HL-60/S4 treated with retinoic acid at 250 ng/mL for 4 days and 3 days (cell line): ENCODE measurements around the gene TNFAIP8L2.

ENCODE experiments used
- in situ Hi-C: fragments of 300-500 bp; cut with MboI; formaldehyde crosslinking; loops from 2 replicates; pipeline ENCODE4 v1.7.0; 2022; ENCODE audit warnings: low sequenced_read_pairs

The TNFAIP8L2 gene

DNA sequence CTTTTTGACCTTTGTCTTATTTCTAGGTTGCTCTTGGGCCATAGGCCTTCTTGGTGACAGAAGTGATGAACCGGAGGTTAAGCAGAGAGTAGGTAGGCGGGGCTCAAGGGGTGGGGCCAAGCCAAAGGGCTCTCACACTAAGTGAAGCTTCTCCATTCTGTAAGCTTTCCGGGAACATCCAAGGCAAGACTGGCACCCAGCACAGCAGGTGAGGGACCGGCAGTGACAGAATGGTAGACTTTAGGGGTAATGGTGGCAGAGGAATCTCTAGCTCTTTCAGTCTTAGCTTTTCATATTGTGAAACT, at the start of gene TNFAIP8L2:
TNFAIP8L2 (plus strand) TSS at position 135 of the 305 bp plus-strand sequence. CDS start 2,049 bp downstream, outside the sequence.
- in situ Hi-C loops, result no loop called here

DNA sequence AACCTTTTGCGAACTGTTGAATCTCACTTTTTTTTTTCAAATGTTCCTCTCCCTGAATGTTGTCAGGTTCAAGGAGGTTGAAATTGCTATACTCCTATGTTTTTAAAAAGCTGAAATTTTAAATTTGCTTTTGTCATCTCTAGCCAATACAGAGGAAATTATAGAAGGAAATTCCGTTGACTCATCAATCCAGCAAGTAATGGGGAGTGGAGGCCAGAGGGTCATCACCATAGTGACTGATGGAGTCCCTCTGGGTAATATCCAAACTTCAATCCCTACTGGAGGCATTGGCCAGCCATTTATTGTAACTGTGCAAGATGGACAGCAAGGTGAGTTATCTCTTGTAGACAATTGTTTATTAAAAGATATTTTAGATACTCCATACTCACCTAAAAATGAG, 49.6 kb upstream of the TNFAIP8L2 start:
- in situ Hi-C loops, result no loop called here

DNA sequence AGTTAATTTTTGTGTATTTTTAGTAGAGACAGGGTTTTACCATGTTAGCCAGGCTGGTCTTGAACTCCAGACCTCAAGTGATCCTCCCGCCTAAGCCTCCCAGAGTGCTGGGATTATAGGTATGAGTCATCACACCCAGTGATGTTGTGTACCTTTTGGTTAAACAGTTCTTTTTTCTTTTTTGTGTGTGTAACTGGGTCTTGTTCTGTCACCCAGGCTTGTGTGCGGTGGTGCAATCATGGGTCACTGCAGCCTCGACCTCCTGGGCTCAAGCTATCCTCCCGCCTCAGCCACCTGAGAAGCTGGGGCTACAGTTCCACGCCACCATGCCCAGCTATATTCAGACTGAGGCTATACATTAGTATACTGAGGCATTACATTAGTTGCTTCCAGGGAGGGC, 48.1 kb upstream of the TNFAIP8L2 start:
- in situ Hi-C loops, result no loop called here

DNA sequence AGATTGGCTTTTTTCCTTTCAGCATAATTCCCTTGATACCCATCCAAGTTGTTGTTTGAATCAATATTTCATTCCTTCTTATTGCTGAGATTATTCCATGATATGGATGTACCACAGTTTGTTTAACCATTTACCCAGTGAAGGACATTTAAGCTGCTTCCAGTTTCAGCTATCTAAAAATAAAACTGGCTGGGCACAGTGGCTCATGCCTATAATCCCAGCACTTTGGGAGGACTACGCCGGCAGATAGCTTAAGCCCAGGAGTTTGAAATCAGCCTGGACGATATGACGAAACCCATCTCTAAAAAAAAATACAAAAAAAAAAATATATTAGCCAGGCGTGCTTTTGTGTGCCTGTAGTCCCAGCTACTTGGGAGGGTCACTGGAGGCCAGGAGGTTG, 42.6 kb upstream of the TNFAIP8L2 start:
- in situ Hi-C loops, result no loop called here

DNA sequence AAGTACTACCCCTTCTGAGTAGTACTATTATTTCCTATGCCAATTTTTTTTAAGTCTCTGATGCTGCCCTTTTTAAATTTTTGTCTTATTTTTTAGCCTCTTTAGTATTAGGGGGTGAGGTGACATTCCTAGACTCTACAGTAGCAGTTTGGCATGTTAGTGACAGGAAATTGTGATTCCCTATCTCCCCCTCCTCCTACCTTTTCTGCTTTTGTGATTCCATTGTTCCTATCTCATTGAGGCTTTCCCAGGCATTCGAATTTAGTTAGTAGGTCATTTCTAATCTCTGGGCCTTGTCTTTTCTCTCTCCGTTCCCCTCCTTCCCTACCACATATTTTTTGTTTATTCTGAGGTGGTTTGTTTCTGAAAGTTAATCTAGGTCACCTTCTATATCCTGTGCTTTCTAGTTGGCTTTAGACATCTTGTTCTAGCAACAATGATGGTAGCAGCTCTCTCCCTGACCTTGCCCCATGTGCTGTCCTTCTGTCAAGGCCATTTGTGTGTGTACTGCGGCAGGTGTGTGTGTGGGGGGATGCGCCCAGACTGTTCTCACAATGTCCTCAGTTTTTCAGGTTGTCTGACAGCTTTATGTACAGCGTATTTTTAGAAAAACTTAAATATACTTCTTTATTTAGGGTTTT, 31.6 kb upstream of the TNFAIP8L2 start:
- in situ Hi-C loops, result no loop called here

DNA sequence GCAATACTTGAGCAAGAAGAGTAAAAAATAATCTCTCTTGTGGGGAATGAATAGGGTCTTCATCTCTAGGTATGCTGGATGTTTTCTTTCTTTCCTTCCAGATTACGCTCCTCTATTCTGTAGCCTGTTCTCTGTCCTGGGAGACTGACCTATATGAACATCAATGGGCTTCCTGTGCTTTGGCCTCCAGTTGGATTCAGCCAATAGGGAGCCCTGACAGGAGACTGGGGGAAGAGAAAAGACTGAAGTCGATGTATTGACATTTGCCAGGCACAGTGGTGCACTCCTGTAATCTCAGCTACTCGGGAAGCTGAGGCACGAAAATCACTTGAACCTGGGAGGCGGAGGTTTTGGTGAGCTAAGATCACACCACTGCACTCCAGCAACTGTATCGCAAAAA, 27.6 kb upstream of the TNFAIP8L2 start:
- in situ Hi-C loops, result no loop called here

DNA sequence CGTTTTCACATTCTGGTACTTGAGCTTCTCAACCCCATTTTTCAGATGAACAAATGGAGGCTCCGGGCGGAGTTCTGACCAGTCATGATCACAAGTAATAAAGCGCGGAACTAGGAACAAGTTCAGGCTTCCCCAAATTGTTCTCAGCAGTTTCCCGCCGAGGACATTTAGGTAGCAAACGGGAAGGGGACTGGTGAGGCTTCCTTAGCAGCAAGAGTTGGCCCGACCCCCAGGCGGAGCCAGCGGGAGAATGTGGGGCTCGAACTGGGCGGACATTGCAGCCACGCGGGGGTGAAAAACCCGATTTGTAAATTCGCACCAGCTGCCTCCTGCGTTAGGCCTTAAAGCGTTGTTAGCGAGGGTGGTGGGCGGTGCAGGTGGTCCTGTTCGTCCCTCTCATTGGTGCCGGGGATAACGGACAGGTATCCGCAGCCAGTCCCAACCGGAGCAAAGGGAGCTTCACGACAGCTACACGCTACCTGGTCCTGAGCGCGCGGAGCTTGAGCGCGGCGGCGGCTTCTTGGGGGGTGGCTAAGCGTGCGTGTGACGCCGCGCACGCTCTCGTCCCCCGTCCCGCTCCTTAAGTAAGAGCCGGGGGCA, 25.4 kb upstream of the TNFAIP8L2 start:
- in situ Hi-C loops, result no loop called here

DNA sequence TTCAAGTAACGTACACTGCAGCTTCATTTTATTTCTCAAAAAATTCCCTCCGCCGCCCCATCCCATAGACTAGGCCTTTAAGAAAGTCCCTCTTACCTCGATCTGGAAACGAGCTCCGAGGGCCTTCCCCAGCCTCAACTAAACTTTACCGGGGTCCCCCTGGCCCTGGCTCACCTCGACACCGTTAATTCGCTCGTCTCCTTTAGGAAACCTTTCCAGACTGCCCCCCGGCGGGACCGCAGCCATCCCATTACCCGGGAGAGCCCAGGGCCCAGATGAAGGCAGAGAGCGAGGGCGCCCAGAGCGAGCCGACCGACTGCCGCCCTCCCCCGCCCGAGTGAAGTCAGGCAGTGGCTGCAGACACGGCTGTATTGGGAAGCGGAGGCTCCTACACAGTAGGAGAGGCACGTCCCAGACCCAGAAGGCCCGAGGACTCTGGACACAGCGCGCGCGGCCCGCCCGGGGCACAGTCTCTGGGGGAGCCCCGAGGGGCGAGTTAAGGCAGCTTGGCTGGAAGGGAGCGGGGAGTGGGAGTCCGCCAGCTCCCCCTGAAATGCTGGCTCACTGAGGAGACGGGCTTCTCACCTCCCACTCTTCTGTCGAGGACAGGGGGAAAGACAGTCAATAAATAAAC, 24.6 kb upstream of the TNFAIP8L2 start:
- in situ Hi-C loops, result no loop called here

DNA sequence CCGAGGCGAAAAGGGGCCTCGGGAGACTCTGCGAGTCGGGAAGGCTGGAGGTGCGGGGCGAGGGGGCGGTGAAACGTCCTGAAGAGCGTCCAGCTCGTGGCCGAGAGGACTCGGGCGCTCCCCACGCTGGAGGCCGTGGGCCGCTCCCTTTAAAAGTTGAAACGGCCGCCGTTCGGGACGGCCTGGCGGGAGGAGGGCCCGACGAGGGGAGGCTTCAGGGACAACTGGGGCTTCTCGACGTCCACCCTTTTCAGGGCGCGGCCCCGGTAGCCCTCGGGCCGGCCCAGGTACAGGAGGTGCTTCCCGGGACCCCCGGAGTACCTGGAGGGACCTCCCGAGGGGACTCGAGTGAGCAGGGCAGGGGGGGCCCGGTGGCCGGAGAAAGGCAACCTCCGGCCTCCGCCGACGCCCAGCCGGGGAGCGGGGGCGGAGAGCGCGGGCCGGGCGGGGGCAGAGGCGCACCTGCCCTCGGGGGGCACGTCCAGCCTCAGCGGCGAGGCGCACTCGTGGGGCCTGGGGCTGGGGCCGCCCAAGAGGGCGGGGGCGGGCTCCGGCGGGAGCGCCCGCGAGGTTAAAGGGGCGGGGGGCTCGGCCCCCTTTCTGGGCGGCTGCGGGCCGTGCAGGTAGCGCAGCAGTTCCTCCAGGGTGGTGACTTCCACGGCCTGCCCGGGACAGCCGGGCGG, 24.0 kb upstream of the TNFAIP8L2 start:
- in situ Hi-C loops, result no loop called here

DNA sequence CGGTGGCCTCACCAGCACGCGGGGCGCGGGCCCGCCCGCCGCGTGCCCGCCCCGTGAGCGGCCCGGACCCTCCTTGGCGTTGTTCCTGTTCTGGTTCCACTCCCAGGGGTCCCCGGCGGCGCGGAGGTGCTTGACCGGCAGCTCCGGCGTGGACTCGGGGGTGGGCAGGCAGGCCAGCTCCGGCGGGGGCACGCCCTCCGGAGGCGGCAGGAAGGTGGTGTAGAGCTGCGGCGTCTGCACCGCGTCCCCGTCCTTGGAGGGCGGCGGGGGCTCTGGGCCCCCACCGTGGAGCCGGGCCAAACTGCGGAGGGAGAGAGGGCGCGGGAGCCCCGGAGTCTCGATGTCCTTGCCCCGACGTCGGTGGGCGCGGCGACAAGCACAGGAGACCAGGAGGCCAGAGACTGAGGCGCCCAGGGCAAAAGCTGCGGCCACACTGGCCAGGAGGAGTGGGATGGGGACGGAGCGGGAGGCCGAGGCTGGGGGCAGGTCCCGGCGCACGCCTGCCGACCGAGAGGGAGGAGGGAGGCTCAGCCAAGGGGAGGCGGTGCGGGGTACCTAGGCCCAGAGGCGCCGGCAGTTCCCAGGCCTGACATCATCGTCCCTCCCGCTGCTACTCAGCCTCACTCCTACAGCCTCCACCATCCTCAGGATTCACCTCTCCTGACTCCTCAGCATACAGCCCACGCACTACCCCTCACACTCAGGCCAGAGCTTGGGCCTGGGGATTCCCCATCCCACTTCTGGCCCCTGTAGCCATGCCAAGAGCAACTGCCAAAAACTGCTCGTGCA, 23.2 kb upstream of the TNFAIP8L2 start:
- in situ Hi-C loops, result no loop called here

DNA sequence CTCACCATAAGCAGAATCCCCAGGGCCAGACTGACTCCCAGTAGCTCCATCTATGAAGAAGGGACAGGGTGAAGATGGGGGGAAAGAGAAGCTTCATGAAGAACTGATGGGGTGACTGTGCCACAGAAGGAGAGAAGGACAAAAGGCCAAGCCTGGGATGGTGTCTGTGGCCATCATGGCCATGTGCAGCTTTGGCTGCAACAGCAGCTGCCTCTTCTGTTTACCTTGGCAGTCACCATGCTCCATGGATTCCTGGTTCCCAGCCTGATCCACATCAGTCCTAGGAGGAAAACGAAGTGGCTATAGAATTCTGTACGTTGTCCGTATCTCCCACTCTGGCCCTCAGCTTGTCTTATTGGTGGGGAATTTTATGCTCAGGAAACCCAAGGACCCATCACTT, 22.1 kb upstream of the TNFAIP8L2 start:
- in situ Hi-C loops, result no loop called here

DNA sequence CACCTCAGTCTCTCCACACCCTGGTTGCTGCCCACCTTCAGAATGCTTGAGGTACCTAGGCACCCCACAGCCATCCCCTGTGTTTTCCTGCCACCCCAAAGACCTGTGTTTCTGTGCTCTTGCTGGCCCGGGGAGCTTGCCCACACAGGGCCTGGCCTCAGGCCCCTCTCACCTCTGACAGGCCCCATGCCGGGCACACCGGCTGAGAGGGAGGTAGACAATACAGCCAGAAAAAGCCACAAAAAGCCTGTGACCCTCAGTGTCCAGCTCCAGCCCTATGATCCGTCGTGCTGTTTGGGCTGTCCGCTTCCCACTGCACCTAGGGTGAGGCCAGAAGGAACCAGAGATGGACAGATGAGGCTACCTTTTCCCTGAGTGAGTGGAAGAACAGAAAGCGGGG, 21.5 kb upstream of the TNFAIP8L2 start:
- in situ Hi-C loops, result no loop called here

DNA sequence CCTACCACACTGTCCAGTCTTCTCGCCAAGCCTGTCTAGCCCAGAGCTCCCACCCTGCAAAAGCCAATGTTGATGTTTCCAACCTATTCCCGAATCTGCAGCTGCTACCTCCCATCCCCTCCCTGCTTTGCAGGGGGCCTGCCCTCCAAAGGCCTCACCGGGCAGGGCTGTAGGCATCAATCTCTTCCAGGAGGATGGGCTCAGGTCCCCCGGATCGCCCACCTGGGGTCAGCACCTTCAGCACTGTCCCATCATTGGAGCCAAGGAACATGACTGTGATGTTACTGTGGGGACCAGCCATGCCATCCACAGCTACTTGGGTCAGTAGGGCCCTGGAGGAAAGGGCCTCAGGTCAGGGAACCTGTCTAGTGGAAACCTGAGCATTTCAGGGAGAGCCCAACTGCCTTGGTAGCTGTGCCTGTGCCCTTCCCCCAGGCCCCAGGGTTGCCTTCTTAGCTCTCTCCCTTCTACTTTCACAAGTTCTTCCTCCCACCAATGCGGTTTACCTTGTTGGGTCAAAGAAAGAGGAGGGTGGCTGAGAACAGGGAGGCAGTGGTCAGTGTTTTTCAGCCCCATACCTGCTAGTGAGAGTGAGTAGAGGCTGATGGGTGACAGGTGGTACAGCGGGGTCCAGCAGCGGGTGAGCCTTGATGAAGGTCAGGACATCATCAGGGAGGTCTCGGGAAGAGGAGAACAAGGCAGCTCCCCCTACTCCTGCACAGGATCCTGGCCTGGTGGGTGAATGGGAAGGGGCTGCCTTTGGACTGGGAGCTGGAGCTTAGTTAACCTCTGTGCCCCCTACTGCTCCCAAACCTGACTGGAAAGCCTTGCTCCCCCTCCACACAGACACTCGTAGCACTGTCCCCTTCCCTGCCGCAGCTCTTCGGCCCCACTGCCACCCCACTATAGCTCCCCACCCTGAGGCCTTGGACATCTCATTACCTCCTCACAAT, 20.7 kb upstream of the TNFAIP8L2 start:
- in situ Hi-C loops, result no loop called here

DNA sequence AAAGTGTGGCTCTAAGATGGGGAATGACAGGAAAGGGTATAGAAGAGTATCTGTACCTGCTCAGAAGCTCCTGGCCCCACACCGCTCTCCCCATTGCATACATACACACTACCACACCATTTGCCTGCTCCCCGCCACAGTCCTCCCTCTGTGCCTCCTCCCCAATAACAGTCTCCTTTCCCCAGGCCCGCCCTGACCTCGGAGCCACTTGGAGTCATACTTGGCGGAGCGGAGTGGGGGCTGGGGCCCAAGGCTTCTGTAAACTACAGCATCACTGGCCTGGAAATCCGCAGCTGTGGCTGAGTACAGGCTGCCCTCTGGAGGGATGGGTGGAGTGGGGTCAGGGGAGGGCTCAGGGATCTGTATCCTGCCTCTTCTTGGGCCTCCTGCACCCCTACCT, 18.7 kb upstream of the TNFAIP8L2 start:
- in situ Hi-C loops, result no loop called here

DNA sequence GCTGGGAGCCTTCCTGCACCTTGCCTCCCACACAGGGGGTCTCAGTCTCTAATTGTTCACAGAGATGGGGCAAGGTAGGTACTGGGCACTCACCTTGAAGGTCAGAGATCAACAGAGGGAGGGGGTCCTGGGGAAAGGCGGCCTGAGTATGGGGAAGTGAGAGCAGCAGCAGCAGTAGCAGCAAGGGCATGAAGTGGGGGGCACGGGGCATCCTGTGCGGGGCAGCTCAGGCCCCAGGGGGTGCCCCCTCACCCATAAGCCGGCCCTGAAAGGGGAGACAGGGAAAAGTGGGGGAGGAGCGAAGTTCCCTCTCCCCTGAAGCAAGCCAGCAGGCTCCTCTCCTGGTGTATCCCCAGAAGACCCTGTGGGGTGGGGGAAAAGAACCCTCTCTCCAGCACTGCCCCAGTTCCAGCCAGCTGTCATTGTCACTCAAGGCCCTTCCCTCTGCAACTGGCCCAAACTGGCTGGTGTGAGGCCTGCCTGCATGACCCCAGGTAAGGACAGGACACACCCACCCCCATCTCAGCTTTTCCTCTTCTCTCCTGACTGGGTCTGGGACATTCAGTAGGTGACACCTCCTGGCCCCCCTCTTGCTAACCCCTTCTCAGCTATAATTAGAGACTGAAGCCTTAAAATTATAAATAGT, 13.9 kb upstream of the TNFAIP8L2 start:
- in situ Hi-C loops, result no loop called here

DNA sequence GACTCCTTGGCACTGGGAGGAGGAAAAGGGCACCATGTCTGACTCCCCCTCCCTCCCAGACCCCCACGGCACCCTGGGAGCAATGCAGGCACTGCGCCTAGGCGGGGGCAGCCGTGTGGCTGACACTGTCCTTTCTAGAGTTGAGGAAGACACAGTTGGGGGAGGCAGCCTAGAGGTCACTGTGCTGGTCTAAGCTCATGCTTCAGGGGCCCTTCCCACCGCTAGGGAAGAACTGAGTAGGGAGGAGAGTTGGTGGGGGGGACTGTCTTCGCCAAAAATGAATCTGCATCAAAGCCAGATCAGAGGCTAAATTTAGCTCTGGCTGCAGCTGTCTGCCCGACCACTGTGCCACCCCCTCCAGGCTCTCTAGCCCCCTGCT, 13.4 kb upstream of the TNFAIP8L2 start:
- in situ Hi-C loops, result no loop called here

DNA sequence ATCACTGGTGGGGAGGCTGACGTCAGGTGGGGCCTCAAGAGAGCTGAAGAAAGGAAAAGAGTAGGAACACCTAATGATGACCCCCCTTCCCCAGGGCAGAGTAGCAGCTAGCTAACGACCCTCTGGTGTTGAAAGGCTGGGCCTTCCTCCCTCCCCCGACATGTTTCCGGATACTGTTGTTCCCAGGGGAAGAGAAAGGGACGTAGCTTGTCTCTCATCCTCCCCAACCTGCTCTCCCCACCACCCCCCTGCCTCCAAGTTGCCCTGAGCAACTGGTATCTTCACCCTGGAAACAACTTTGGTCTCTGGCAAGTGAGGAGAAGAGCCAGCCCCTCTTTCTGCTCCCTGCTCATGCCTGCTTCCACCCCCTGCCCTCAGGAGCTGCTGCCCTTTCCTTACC, 12.5 kb upstream of the TNFAIP8L2 start:
- in situ Hi-C loops, result no loop called here

DNA sequence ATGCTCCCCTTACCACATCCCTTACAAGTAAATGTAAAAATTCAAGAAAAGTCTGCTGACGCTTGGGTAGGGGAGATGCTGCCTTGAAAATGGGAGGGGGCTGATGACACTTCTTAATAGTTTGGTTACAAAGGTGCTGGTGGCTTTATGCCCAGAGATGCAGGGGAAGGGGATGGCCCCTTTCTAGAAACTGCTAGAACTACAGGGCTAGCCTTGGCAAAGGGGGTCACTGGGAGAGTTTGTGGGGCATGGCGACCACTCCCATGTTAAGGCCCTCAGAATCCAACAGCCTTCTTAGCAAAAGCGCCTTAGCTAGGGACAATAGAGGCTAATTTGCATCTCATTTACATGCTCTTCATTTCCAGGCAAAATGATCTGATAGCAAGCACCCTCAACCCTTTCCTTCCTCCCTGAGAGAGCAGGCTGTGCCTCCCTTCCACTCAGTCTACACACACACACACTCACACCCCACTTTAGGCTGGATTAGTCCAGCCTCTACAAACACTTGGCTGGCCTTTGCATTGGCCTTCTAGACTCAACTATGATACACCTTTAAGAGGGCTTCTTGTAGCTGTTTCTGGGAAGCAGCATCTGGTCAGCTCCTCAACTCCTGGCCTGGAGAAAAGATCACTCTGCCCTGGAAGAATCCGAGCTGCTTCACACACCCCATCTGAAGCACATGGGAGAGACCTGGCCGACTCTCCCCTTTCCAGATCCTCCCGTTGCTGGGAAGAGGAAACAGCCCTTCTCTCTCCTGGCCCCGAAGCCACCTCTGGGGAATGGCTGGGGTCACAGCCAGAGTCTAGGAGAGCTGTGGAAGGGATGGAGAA, 11.8 kb upstream of the TNFAIP8L2 start:
- in situ Hi-C loops, result no loop called here
